GM12878 (cell line): ENCODE results near the gene ZNF423.

Source experiments
- BMI1 ChIP-seq: fragments of 450-650 bp; IDR thresholded peaks from 2 replicates; pipeline ENCODE4 v1.6.1; 2016; ENCODE audit warnings: mild to moderate bottlenecking, moderate library complexity, borderline replicate concordance
- GABPA ChIP-seq: IDR thresholded peaks from 2 replicates; pipeline ENCODE4 v1.6.1; 2014; ENCODE audit warnings: antibody characterized with exemption, low read depth, mild to moderate bottlenecking, inconsistent platforms
- HDAC2 ChIP-seq: fragments of 200-600 bp; sonication (generic); IDR thresholded peaks from 2 replicates; pipeline ENCODE4 v1.6.1; 2017
- IKZF1 ChIP-seq: fragments of 450-650 bp; conservative IDR thresholded peaks from 2 replicates; pipeline ENCODE4 v1.6.1; 2017; ENCODE audit warnings: antibody characterized with exemption, mild to moderate bottlenecking
- SMC3 ChIP-seq: IDR thresholded peaks from 2 replicates; pipeline ENCODE4 v1.6.1; 2011; ENCODE audit warnings: low read length, improper control_type of control experiment, borderline replicate concordance
- ZNF274 ChIP-seq: IDR thresholded peaks from one replicate; pipeline ENCODE4 v1.8.0; 2011; ENCODE audit not compliant: insufficient read length, insufficient read depth
- TF ChIP-seq, protein P1 (sequence below), 3 experiments: IDR thresholded peaks in 2 of 3; conservative IDR thresholded peaks in 1 of 3; 2 replicates each; pipeline ENCODE4 v1.5.1; 2011; ENCODE audit warnings: low read depth in 3 of 3, low read length in 3 of 3, mild to moderate bottlenecking in 3 of 3, control low read depth in 2 of 3, moderate library complexity in 2 of 3, inconsistent platforms in 1 of 3, mixed read lengths in 1 of 3; ENCODE audit not compliant: control insufficient read depth in 2 of 3, insufficient read depth in 1 of 3; ENCODE audit errors: extremely low read depth in 1 of 3
- TF ChIP-seq, protein P2 (sequence below): IDR thresholded peaks from 2 replicates; pipeline ENCODE4 v1.6.1; 2012; ENCODE audit warnings: low read depth, low read length, improper control_type of control experiment

DNA sequence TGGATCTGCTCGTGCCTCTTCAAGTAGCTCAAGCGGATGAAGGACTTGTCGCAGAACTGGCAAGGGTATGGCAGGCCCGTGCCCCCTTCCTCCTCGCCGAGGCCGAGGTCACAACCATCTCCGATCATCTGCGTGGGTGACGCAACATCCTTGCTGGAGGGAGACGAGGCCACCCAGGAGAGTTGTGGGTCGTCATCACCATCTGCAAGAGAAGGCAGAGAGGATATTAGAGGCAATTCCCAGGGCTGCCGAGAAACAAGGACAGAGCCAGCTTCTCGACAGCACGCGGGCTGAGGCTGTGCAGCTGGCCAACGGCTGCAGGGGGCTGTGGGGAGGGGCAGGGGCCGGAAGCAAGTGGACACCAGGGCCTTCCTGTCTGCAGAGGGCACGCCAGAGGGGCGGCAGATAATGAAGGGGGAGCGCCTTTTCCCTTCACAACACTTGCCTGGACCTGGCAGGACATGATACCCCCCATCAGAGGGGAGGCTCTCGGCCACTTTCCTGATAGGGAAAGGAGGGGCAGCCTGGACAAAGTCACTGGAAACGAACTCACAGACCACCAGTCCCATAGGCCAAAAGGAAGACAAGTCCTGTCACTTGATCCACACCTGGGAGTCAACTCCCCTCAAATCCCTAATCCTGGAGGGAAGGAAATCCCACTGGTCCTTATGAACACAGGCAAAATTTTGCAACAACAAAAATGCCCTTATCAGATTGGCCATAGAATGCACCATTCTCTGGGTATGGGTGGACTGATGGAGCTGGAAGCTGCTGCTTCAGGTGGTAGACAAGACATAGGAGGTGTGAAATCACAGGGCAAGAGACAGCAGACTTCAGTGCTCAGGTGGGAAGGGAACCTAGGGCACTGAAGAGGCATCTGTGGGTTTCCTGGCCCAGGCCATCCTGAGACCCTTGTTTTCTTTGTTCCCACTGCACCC is 217.0 kb downstream of the ZNF423 start:
- TF ChIP-seq BMI1 (no peak), IKZF1 (no peak), GABPA (no peak), SMC3 (no peak), HDAC2 (no peak), ZNF274 (no peak)
- TF ChIP-seq, protein P1, sequence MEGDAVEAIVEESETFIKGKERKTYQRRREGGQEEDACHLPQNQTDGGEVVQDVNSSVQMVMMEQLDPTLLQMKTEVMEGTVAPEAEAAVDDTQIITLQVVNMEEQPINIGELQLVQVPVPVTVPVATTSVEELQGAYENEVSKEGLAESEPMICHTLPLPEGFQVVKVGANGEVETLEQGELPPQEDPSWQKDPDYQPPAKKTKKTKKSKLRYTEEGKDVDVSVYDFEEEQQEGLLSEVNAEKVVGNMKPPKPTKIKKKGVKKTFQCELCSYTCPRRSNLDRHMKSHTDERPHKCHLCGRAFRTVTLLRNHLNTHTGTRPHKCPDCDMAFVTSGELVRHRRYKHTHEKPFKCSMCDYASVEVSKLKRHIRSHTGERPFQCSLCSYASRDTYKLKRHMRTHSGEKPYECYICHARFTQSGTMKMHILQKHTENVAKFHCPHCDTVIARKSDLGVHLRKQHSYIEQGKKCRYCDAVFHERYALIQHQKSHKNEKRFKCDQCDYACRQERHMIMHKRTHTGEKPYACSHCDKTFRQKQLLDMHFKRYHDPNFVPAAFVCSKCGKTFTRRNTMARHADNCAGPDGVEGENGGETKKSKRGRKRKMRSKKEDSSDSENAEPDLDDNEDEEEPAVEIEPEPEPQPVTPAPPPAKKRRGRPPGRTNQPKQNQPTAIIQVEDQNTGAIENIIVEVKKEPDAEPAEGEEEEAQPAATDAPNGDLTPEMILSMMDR (IDR thresholded peaks at IDR 0.05 in 2 of 3, conservative IDR thresholded peaks at IDR 0.05 in 1 of 3; ENCODE audit: control insufficient read depth in 2 of 3, extremely low read depth in 1 of 3, insufficient read depth in 1 of 3, low read depth in 3 of 3, low read length in 3 of 3) = no peak
- TF ChIP-seq, protein P2, sequence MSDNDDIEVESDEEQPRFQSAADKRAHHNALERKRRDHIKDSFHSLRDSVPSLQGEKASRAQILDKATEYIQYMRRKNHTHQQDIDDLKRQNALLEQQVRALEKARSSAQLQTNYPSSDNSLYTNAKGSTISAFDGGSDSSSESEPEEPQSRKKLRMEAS = no peak
